OCI-LY1 (cell line): Measurements from ENCODE around the gene TTLL11.

ENCODE experiments used
- EZH2 ChIP-seq: fragments of 200-600 bp; sonication (generic), shearing (Covaris generic); IDR thresholded peaks from 2 replicates; pipeline ENCODE4 v1.8.0; 2017; ENCODE audit warnings: borderline replicate concordance, mixed run types, mild to moderate bottlenecking, antibody characterized with exemption, low read length, moderate library complexity, mixed read lengths
- TF ChIP-seq, protein P1 (sequence below): fragments of 200-600 bp; sonication (generic), shearing (Covaris generic); IDR thresholded peaks from 2 replicates; pipeline ENCODE4 v1.5.1; 2017; ENCODE audit warnings: mild to moderate bottlenecking, antibody characterized with exemption, low read length, moderate library complexity, mixed read lengths

DNA sequence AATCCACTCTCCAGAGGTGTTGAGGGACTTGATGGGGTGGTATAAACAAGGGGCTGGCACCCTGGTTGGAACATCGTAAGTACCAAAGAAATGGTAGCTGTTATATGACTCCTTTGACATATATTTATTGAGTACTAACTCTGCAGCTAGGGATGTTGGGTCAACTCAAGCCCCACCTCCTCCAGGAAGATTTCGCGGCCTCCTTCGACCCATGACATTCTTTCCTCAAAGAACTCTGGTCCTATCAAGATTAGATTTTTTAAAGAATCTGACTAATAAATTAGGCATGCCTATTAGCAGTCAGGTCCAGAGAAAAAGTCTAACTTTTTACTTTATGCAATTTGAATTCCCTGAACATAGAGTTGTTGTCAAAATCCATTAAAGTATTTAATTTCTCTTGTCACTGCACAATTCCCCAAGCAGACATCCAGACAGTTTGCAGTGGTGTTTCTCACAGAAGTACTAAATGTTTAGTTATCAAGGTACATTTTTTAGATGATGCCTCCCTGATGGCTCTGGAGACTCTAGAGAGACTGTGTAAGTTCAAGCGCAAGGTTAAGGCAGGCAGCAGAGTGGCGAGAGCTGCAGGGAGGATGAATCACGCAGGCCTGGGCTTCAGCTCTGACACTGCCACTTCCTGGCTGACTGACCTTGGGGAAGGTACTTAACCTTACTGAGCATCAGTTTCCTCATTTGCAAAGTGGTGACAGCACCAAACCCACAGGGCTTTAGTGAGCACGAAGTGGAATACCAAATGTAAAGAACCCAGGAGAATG is 209.6 kb downstream of the TTLL11 start:
- TF ChIP-seq, protein P1, sequence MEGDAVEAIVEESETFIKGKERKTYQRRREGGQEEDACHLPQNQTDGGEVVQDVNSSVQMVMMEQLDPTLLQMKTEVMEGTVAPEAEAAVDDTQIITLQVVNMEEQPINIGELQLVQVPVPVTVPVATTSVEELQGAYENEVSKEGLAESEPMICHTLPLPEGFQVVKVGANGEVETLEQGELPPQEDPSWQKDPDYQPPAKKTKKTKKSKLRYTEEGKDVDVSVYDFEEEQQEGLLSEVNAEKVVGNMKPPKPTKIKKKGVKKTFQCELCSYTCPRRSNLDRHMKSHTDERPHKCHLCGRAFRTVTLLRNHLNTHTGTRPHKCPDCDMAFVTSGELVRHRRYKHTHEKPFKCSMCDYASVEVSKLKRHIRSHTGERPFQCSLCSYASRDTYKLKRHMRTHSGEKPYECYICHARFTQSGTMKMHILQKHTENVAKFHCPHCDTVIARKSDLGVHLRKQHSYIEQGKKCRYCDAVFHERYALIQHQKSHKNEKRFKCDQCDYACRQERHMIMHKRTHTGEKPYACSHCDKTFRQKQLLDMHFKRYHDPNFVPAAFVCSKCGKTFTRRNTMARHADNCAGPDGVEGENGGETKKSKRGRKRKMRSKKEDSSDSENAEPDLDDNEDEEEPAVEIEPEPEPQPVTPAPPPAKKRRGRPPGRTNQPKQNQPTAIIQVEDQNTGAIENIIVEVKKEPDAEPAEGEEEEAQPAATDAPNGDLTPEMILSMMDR = no peak
- TF ChIP-seq EZH2 = no peak
